T follicular helper cell (primary cell): ENCODE data around the gene PRKCE.
"Not testable (repeated sequence)": the region's sequence is repeated elsewhere in the genome, so short reads cannot be mapped to it uniquely, and the experiment has no call there.

Source experiments
- DNase-seq: peaks from one replicate; pipeline ENCODE4 v3.0.0-alpha.2; 2020; ENCODE audit warnings: low read depth

Gene PRKCE

DNA sequence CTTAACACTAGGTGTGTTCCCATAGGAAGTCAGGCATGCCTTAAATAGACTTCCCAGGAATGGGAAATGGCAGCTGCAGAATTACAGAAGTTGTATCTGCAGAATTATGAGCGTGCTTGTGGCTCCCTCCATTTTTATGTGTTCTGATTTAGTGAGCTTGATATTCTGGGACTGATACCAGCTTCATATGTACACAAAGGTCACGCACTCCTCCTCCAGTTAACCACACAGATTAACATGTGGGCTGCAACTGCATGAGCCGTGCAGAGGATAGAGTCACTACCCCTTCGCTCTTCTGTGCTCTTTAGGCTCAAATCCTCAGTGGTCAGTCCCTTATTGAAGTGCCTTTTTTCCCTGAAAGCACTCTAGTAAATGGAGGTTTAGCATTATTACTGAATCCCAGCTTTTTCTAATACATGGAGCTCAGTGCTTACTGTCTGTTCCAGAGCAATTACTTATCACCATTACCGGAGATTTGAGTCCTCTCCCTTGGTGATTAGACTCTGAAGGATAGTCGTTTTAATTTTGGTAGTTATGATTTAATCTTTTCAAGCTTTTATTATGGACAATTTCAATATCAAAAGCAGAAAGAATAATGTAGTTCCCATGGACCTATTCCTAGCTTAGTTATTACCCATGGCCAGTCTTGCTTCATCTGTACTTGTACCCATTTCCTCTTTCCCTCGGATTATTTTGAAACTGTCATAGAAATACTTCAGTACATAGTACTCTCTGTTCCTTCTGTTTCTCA is 238.3 kb downstream of the PRKCE start:
- no peak for DNase-seq

DNA sequence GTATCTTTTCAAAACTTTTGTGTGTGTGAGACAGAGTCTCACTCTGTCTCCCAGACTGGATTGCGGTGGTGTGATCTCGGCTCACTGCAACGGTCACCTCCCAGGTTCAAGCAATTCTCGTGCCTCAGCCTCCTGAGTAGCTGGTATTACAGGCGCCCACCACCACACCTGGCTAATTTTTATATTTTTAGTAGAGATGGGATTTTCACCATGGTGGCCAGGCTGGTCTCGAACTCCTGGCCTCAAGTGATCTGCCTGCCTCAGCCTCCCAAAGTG is 238.8 kb downstream of the PRKCE start:
- not testable (repeated sequence) for DNase-seq

GRCh38 chr2:45890819-45891218 is 239.3 kb downstream of the PRKCE start:
- no peak for DNase-seq

- DNase-seq: no peak
Observed at GRCh38 chr2:45891719-45892424, 240.4 kb downstream of the PRKCE start.

DNA sequence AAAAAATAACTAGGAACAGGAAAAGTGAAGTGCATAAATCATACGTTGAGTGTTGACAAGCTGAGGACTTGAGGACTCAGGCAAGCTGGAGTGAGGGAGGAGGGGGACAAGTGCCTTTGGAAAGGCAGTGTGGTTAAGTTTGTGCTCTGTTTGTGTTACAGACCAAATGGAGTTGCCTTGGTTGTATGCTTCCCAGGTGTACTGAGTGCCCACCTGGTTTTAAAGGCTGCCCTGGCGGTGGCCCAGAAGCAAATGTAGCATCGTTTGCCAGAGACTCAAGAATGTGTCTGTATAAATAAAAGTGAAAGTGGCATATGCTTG is 240.9 kb downstream of the PRKCE start:
- no peak for DNase-seq

GRCh38 chr2:45892757-45893156 is 241.3 kb downstream of the PRKCE start:
- no peak for DNase-seq

DNA sequence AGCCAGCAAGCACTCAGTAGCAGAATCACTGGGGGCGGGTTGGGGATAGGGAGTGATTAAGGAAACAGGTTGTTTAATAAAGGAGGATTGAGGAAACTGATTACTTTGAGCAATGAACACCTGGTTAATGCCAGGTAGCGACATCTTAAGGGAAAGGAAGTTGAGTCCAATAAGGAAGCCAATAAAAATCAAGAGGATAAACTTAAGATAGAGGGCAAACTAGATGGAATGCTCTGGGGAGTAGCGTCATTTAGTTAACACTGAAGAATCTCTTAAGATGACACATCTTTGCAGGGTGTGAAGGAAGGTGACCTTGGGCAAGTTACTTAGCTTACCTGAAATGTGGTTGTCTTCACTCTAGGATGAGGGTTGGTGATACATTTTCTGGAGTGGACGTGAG is 242.7 kb downstream of the PRKCE start:
- DNase-seq: no peak

GRCh38 chr2:45895241-45895861 is 243.9 kb downstream of the PRKCE start:
- DNase-seq: no peak

GRCh38 chr2:45896311-45896710 is 244.8 kb downstream of the PRKCE start:
- DNase-seq: no peak

DNA sequence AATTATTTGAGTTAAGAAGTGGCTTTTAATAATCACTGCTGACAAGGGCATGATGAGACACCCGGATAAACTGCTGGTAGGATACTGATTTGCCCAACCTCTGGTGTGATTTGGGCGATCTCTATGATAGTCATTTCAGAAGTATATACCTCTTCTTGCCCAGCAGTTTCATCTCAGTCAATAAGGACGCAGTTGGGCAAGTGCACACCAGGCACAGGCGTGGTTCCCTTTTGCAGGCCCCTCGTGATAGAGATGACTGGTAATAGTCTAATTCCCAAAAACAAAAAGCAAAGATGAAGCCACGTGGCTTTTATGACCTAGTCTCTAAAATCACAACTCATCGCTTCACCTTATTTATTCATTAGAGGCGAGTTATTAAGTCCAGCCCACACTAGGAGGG is 246.4 kb downstream of the PRKCE start:
- no peak for DNase-seq

- no peak for DNase-seq
Observed at GRCh38 chr2:45898819-45899218, 247.3 kb downstream of the PRKCE start.

GRCh38 chr2:45899926-45900325 is 248.5 kb downstream of the PRKCE start:
- no peak for DNase-seq

GRCh38 chr2:45901468-45902032 is 250.1 kb downstream of the PRKCE start:
- DNase-seq: no peak

DNA sequence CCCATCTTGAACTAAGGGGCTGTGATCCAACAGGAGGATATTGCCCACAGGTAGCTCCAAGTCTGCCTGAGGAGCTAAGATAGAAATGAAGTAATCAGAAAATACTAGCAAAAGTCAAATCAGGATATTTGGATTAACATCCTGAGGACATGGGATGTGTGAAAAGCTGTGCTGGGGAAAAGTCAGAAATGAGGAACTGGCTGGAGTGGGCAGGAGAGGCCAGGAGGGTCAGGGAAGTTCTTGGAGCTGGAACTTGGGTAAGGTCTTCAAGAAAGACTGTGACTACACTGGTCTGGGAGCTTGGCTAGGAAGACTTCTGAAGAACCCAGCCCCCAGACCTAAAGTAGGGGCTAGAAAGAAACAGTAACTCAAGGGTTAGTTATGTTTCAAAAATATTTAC is 250.9 kb downstream of the PRKCE start:
- DNase-seq: no peak

GRCh38 chr2:45902781-45903375 is 251.4 kb downstream of the PRKCE start:
- no peak for DNase-seq

DNA sequence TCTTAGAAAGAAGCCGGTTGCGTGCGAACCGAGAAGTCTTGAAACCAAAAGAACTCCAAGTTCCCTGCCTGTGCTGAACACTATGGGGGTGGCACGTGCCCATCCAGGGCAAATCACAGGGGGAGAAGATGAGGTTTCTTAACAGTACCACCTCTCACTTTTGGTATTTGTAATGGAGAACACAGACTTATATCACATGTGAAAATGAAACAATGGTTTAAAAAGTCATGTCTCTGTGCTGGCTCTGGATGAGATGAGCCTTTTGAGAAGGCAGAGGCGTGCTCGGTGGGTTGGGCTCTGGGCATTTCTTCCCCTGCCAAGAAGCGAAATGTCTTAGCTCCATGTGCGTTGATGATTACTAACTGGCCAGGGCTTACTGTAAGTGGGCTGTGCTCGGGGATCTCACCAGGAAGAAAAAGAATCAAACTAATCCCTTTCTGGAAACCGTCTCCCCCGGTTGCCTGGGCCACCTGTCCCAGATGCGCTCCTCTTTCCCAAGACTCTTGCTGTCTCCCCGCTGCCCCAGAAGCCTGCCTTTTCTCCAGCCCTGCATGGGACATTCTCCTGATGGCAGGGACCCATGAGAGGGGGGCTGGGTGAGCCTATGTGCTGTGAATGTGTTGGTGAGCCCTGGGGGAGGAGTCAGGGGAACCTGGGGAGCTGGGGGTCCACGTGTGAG is 252.9 kb downstream of the PRKCE start:
- no peak for DNase-seq

- no peak for DNase-seq
Observed at GRCh38 chr2:45904946-45905631, 253.6 kb downstream of the PRKCE start.

- no peak for DNase-seq
Observed at GRCh38 chr2:45905632-45905958, 254.1 kb downstream of the PRKCE start.

- no peak for DNase-seq
Observed at GRCh38 chr2:45907592-45907991, 256.1 kb downstream of the PRKCE start.

DNA sequence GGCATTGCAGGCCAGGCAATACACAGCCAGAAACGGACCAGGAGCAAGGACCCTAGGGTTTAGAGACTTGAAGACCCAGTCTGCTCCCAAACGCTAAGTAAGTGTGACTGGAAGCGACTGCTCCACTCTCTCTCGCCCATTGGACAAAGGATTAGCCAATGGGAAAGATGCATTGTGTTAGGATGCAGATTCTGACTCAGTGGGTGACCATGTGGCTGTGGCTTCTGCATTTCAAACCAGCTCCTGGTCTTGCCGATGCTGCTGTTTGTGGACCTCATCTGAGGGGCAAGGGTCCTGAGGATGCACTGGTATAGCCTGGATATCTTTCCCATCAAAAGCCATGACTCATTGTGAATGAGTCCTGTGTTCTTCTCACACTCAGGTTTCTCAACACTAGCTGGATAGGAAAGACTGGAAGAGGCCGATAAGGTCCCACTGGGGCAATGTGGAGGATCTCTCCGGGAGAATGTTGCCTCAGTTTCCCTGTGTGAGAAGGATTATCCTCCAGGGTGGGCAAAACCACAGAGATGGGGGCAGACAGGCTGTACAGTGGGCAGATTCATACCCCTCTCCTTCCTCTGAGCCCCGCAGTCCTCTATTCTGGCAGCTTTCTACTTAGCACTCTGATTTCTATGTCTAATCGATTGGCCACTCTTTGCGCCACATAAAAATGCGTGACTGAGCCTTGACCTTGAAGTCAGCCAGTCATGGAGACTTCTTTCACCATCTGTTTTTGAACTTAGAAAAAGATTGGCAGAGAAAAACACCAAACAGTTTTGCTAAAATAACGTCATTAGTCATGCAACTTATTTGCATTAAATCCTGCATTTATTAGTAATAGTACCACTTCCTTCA is 257.1 kb downstream of the PRKCE start:
- DNase-seq: no peak

- DNase-seq: no peak
Observed at GRCh38 chr2:45909171-45909565, 257.7 kb downstream of the PRKCE start.
